GM23338 (cell line): ENCODE results near the gene TMEM229B. TPM values are rescaled to one million over a fixed set of nuclear protein-coding genes. Genes with fewer than 3 reads are reported as not detected.

ENCODE experiments used
- ATAC-seq: fragments of 200-7000 bp; cut with Tn5 transposase; 3 replicates; pipeline ENCODE4 v1.9.1; 2020
- DNase-seq: peaks from one replicate; pipeline ENCODE4 v3.0.0-alpha.2; 2015; ENCODE audit warnings: low spot score
- H2AFZ ChIP-seq: fragments of 200-600 bp; sonication (generic); 2 replicates; pipeline ENCODE4 v1.8.0; 2016; ENCODE audit warnings: antibody characterized with exemption, mild to moderate bottlenecking, moderate library complexity
- H3F3A ChIP-seq: fragments of 200-600 bp; sonication (generic); replicated peaks from 2 replicates; pipeline ENCODE4 v1.8.0; 2017; ENCODE audit warnings: antibody characterized with exemption, mixed run types, low read depth
- H3K27ac ChIP-seq: fragments of 200-600 bp; sonication (generic); 2 replicates; pipeline ENCODE4 v1.6.1; 2016; ENCODE audit warnings: low read depth
- H3K27me3 ChIP-seq: fragments of 200-600 bp; sonication (generic); 2 replicates; pipeline ENCODE4 v1.8.0; 2016; ENCODE audit warnings: mild to moderate bottlenecking, mixed run types, moderate library complexity; ENCODE audit not compliant: insufficient read depth
- H3K36me3 ChIP-seq: fragments of 200-600 bp; sonication (generic); 2 replicates; pipeline ENCODE4 v1.8.0; 2016; ENCODE audit warnings: mild to moderate bottlenecking; ENCODE audit not compliant: insufficient read depth
- H3K4me1 ChIP-seq: fragments of 200-600 bp; sonication (generic); 2 replicates; pipeline ENCODE4 v1.8.0; 2016; ENCODE audit warnings: mild to moderate bottlenecking, moderate library complexity; ENCODE audit not compliant: insufficient read depth
- H3K4me2 ChIP-seq: fragments of 200-600 bp; sonication (generic); 2 replicates; pipeline ENCODE4 v1.7.1; 2017; ENCODE audit warnings: mixed run types
- H3K4me3 ChIP-seq: fragments of 200-600 bp; sonication (generic); 2 replicates; pipeline ENCODE4 v1.6.1; 2016; ENCODE audit warnings: mixed run types
- H3K79me2 ChIP-seq: fragments of 200-600 bp; sonication (generic); replicated peaks from 2 replicates; pipeline ENCODE4 v1.8.0; 2017; ENCODE audit warnings: mild to moderate bottlenecking; ENCODE audit not compliant: insufficient read depth
- H3K9me2 ChIP-seq: fragments of 200-600 bp; sonication (generic); 2 replicates; pipeline ENCODE4 v1.8.0; 2017; ENCODE audit not compliant: insufficient read depth
- H4K20me1 ChIP-seq: fragments of 200-600 bp; sonication (generic); replicated peaks from 2 replicates; pipeline ENCODE4 v1.8.0; 2017; ENCODE audit warnings: mild to moderate bottlenecking; ENCODE audit not compliant: insufficient read depth
- H3K27ac Mint-ChIP-seq: 2 replicates; pipeline ENCODE4 v1.8.0; 2020; ENCODE audit warnings: inconsistent platforms, mild to moderate bottlenecking, moderate library complexity, mixed read lengths
- H3K27me3 Mint-ChIP-seq: 3 replicates; pipeline ENCODE4 v1.8.0; 2022; ENCODE audit warnings: low read depth, mild to moderate bottlenecking, moderate library complexity, mixed read lengths, inconsistent platforms; ENCODE audit not compliant: insufficient read depth, poor library complexity
- H3K36me3 Mint-ChIP-seq: 3 replicates; pipeline ENCODE4 v1.8.0; 2021; ENCODE audit warnings: low read depth, mild to moderate bottlenecking, inconsistent platforms, moderate library complexity, mixed read lengths
- H3K4me1 Mint-ChIP-seq: 3 replicates; pipeline ENCODE4 v1.8.0; 2020; ENCODE audit warnings: mild to moderate bottlenecking, inconsistent platforms, mixed read lengths
- H3K4me3 Mint-ChIP-seq: 3 replicates; pipeline ENCODE4 v1.8.0; 2021; ENCODE audit warnings: moderate library complexity, mild to moderate bottlenecking, inconsistent platforms, mixed read lengths
- H3K9me3 Mint-ChIP-seq: 3 replicates; pipeline ENCODE4 v1.8.0; 2020; ENCODE audit warnings: moderate library complexity, mild to moderate bottlenecking, inconsistent platforms, mixed read lengths
- CREB1 ChIP-seq: fragments of 250-450 bp; sonication (Bioruptor Pico); IDR thresholded peaks from 2 replicates; pipeline ENCODE4 v1.5.0; 2020; ENCODE audit warnings: low read depth, mild to moderate bottlenecking, moderate library complexity
- EZH2 ChIP-seq: fragments of 200-600 bp; sonication (generic); IDR thresholded peaks from one replicate; pipeline ENCODE4 v1.8.0; 2017; ENCODE audit warnings: antibody characterized with exemption, mild to moderate bottlenecking, low read depth; ENCODE audit not compliant: unreplicated experiment
- EZH2phosphoT487 ChIP-seq: fragments of 200-600 bp; sonication (generic); IDR thresholded peaks from one replicate; pipeline ENCODE4 v1.8.1; 2018; ENCODE audit warnings: antibody characterized with exemption; ENCODE audit not compliant: unreplicated experiment
- JUNB ChIP-seq: IDR thresholded peaks from one replicate; pipeline ENCODE4 v1.6.1; 2016; ENCODE audit warnings: antibody characterized with exemption; ENCODE audit not compliant: unreplicated experiment
- NANOG ChIP-seq: IDR thresholded peaks from 2 replicates; pipeline ENCODE4 v1.6.1; 2016; ENCODE audit warnings: antibody characterized with exemption, borderline replicate concordance
- POLR2AphosphoS5 ChIP-seq: IDR thresholded peaks from 2 replicates; pipeline ENCODE4 v1.6.1; 2016; ENCODE audit warnings: antibody characterized with exemption, low read depth
- REST ChIP-seq: IDR thresholded peaks from one replicate; pipeline ENCODE4 v1.6.1; 2018; ENCODE audit warnings: antibody characterized with exemption; ENCODE audit not compliant: unreplicated experiment
- STAT1 ChIP-seq: IDR thresholded peaks from one replicate; pipeline ENCODE4 v1.6.1; 2016; ENCODE audit warnings: antibody characterized with exemption; ENCODE audit not compliant: unreplicated experiment
- ZNF114 ChIP-seq: fragments of 250-450 bp; sonication (Bioruptor Pico); IDR thresholded peaks from 2 replicates; pipeline ENCODE4 v1.5.0; 2020; ENCODE audit warnings: mild to moderate bottlenecking, moderate library complexity
- ZNF331 ChIP-seq: fragments of 250-450 bp; sonication (Bioruptor Pico); IDR thresholded peaks from 2 replicates; pipeline ENCODE4 v1.5.0; 2020; ENCODE audit warnings: low read depth, mild to moderate bottlenecking, moderate library complexity
- ZNF462 ChIP-seq: fragments of 250-450 bp; sonication (Bioruptor Pico); IDR thresholded peaks from 2 replicates; pipeline ENCODE4 v1.5.0; 2020; ENCODE audit warnings: mild to moderate bottlenecking, moderate library complexity
- polyA plus RNA-seq: library from polyadenylated mRNA; unstranded; fragments of >200 nt; fragmentation: Nextera tagmentation; extraction: Ambion mirVana; gene quantifications from 2 replicates; pipeline ENCODE4 v1.2.1, GENCODE V29; 2016
- total RNA-seq: library from RNA; depleted of rRNA; stranded (reverse); fragments of >200 nt; shearing (Covaris generic); gene quantifications from 2 replicates; pipeline ENCODE4 v1.2.3, GENCODE V29; 2014
- TF ChIP-seq, protein P1 (sequence below), 2 experiments: fragments of 200-600 bp in 1 of 2; sonication (generic) in 1 of 2; conservative IDR thresholded peaks; 2 replicates each; pipeline versions ENCODE4 v1.5.1 to v1.6.1; 2016 to 2017; ENCODE audit warnings: antibody characterized with exemption in 2 of 2, low read depth in 2 of 2, mild to moderate bottlenecking in 2 of 2, moderate library complexity in 1 of 2
- TF ChIP-seq, protein P2 (sequence below): IDR thresholded peaks from 2 replicates; pipeline ENCODE4 v1.6.1; 2016; ENCODE audit warnings: antibody characterized with exemption

Gene TMEM229B
- total and polyA plus RNA-seq, 2 experiments from 2014 or later: 0.42 to 2.4 TPM

DNA sequence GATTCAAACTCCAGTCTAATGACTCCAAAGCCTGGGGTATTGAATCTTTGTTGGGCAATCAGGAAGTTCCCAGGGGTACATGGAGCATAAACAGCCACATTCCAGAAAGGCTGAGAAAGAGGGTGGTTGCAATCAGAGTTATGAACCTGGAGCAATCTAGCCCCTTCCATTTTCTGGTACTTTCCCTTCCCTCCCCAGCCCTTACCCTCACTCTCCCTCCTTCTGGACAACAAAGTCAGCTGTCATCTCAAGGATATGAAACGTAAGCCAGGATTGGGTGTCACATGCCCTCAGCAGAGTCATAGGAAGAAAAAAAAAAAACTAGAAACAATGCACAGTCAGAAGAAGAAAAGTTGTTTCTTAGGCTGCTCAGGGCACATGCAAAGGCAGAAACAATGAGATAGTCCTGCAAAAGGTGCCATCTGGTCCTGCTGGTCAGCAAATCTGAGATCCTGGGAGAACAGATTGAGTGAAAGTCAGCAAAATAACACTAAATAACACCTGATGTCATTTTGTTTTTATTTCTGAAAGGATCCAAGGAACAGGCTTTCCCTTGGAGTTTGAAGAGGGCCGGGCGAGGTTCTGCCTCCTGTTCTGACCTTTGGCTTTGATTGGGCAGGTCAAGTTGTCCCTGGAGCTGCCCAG lies 27.1 kb downstream of the TMEM229B start:
- no peak overlapping the region for H3K4me3 ChIP-seq
- no peak overlapping the region for H3K27ac ChIP-seq
- DNase-seq (no peak), ATAC-seq (no peak)
- Mint-ChIP-seq H3K27me3 (peaks cover 15% of the 10 kb centered on the region), H3K27ac (no peak overlapping the region), H3K36me3 (no peaks in the 10 kb centered on the region), H3K9me3 (no peaks in the 10 kb centered on the region), H3K4me3 (no peak overlapping the region), H3K4me1 (peaks cover 17% of the 10 kb centered on the region)
- no peaks in the 10 kb centered on the region for H3K27me3 ChIP-seq
- no peaks in the 10 kb centered on the region for H3F3A ChIP-seq
- H3K9me2 ChIP-seq: no peaks in the 10 kb centered on the region
- H2AFZ ChIP-seq: peak overlapping the region; percentile 47; the same call in 1 of the 2 replicates
- no peak for TF ChIP-seq ZNF114 (CRISPR knock-in tag)
- TF ChIP-seq, protein P1, sequence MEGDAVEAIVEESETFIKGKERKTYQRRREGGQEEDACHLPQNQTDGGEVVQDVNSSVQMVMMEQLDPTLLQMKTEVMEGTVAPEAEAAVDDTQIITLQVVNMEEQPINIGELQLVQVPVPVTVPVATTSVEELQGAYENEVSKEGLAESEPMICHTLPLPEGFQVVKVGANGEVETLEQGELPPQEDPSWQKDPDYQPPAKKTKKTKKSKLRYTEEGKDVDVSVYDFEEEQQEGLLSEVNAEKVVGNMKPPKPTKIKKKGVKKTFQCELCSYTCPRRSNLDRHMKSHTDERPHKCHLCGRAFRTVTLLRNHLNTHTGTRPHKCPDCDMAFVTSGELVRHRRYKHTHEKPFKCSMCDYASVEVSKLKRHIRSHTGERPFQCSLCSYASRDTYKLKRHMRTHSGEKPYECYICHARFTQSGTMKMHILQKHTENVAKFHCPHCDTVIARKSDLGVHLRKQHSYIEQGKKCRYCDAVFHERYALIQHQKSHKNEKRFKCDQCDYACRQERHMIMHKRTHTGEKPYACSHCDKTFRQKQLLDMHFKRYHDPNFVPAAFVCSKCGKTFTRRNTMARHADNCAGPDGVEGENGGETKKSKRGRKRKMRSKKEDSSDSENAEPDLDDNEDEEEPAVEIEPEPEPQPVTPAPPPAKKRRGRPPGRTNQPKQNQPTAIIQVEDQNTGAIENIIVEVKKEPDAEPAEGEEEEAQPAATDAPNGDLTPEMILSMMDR (conservative IDR thresholded peaks at IDR 0.05; ENCODE audit: low read depth in 2 of 2): no peak
- no peak for TF ChIP-seq ZNF331
- TF ChIP-seq POLR2AphosphoS5: no peak
- no peak for TF ChIP-seq NANOG
- no peak for TF ChIP-seq ZNF462 (CRISPR knock-in tag)
- TF ChIP-seq STAT1: no peak
- no peak for TF ChIP-seq JUNB
- TF ChIP-seq REST: no peak
- no peak for TF ChIP-seq CREB1
- TF ChIP-seq EZH2: no peak
- TF ChIP-seq, protein P2, sequence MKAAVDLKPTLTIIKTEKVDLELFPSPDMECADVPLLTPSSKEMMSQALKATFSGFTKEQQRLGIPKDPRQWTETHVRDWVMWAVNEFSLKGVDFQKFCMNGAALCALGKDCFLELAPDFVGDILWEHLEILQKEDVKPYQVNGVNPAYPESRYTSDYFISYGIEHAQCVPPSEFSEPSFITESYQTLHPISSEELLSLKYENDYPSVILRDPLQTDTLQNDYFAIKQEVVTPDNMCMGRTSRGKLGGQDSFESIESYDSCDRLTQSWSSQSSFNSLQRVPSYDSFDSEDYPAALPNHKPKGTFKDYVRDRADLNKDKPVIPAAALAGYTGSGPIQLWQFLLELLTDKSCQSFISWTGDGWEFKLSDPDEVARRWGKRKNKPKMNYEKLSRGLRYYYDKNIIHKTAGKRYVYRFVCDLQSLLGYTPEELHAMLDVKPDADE: no peak
- TF ChIP-seq EZH2phosphoT487: no peak
- H3K4me2 ChIP-seq: no peak overlapping the region
- peaks cover 5% of the 10 kb centered on the region; the same call in 1 of the 2 replicates for H3K4me1 ChIP-seq
- H4K20me1 ChIP-seq: no peaks in the 10 kb centered on the region
- no peaks in the 10 kb centered on the region for H3K36me3 ChIP-seq
- H3K79me2 ChIP-seq: no peaks in the 10 kb centered on the region
